VCaP (cell line): ENCODE data around the gene IDUA.
A peak's percentile ranks its signal among the peaks of the same experiment; 100 is the strongest.

Experiments used
- H3K27ac ChIP-seq: fragments of 450-650 bp; 2 replicates; pipeline ENCODE4 v1.5.1; 2017
- CTCF ChIP-seq: fragments of 450-650 bp; conservative IDR thresholded peaks from 2 replicates; pipeline ENCODE4 v1.5.1; 2017; ENCODE audit warnings: mild to moderate bottlenecking, moderate library complexity

Gene IDUA

DNA sequence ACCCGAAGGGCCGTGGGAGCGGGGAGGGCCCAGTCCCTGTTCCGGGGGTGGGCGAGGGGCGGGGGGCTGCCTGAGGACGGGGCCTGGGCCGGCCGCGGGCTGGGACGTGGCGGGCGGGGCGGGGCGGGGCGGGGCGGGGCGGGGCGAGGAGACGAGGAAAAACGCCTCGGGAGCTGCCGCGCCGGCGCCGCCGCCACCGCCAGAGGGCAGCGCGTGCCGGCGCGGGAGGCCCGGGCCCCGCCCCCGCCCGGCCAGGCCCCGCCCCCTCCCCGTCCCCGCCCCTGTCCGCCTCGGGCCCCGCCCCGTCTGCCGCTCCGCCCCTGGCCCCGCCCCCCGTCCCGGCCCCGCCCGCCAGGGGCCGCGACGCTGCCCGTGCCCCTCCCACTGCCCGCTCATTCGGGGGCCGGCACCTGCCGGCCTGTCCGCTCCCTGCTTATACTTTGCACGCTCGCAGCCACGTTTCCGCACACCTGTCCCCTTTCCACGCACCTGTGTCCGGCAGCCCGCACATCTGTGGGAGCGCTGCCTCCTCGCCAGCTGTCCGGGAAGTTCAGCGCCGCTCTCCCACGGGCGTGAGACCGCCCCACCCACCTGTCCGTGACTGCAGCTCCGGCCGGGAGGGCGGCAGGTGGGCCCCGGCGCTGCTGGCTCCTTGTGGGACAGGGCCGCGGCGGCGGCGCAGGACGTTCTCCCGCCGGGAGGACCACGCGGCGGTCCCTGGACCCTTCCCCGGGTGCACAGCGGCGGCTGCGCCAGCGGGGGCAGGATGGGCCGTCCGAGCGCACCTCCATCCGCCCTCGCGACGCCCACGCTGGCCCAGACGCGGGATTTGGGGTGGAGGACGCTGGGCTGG, 22.9 kb downstream of the IDUA start:
- H3K27ac ChIP-seq: peak overlapping the region; percentile 82
- TF ChIP-seq CTCF: peak; percentile 5; the same call in 1 of the 2 replicates

DNA sequence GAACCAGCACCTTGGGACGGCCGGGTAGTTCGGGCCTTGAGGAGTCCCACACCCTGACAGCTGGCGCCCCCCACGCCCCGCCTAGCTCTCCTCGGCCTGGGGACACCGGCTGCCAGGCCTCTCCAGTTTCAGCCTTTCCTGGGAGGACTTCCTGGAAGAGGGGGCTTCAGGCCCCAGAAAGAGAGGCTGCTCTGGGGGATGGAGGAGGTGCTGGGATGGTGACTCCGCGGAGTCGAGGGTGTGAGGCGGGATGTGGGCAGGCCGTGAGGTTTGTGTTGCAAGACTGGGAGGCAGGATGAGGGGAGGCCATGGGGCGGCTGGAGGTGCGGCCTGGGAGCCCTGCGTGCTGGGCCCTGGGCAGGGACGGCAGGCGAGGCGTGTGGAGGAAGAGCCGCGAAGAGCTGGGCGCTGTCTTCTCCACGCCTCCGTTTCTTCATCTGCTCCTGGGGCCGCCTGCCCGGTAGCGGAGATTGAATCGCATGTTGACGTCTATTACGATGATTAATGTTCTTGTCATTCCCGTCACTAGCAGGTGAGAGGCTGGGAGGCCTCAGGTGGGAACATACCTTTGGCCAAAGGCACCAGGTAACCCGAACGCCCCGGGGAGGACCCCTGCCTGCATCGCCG, 23.7 kb downstream of the IDUA start:
- H3K27ac ChIP-seq: peak overlapping the region; percentile 82
- TF ChIP-seq CTCF: no peak

DNA sequence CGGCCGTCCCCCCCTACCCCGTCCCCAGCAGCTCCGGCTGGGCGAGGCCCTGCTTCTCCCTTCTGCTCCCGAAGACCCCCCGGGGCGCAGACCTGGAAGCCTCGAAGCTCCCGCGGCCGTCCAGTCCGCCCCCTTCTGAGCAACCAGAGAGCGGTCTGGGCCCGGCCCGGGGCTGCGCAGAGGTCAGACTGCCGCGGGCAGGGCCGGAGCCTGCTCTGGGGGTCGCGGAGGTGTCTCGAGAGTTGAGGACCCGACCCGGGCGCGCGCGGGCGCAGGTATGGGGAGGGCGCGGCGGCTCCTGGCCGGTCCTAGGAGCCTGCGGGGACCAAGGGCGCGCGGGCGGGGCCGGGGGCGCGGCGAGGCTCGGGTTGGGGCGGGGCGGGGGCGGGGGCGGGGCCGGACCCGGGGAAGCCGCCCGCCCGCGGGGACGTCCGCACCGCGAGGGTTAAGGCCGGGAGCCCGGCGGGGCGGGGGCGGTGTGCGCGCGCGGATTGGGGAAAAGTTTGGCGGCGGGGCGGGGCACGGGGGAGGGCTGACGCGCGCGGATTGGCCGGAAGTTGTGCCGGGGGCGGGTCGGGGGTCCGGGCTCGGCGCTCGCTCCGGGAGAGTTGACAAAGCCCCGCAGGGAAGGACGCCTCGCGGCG, 24.3 kb downstream of the IDUA start, which contains the start of gene FGFRL1:
Gene FGFRL1 (plus strand): TSS at position 605 of the 644 bp plus-strand sequence. CDS start 860 bp downstream, outside the sequence.
- TF ChIP-seq CTCF: no peak
- H3K27ac ChIP-seq: peak within 1 kb of the TSS; percentile 82

- TF ChIP-seq CTCF: no peak
- peak overlapping the region; percentile 72 for H3K27ac ChIP-seq
Measured at GRCh38 chr4:1011666-1012033, 24.8 kb downstream of the IDUA start.

- TF ChIP-seq CTCF: no peak
- H3K27ac ChIP-seq: peak overlapping the region; percentile 72
Measured at GRCh38 chr4:1012034-1012739, 25.3 kb downstream of the IDUA start.

DNA sequence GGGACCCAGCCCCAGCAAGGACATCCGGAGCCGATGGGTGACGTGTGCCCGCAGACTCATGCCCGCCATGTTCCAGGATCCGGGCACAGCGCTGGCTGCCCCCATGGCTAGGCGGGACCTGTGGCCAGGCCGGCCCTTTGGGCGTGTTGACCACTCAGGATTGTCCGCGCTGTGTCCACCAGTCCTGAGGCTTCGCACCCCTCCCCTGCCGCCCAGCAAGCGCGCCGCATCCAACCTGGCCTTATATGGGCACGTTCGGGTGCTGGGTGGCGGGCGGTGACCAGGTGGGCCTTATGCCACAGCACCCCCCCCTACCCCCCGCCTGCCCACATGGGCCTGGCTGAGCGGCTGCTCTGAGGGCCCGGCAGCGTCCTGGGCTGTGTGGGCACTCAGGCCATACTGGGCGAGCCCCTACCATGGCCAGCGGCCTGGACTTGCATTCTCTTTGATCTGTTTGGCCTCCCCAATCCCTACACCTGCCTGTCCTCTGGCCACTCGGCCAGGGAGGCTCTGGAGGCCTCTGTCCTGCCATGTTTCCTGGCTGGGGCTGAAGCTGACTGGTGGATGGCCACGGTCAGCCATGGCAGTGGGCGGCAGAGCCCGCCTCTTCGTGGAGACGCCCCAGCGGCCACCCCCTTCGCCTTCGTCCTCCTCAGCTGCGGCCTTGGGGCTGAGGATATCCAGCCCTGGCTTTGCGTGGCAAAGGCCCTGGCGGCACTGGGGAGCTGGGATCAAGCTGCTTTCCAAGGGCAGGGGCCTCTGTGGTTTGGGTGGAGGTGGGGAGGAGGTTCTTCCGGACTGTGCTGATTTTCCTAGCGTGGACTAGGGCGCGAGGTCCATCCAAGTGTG, 26.6 kb downstream of the IDUA start:
- H3K27ac ChIP-seq: peak overlapping the region; percentile 72
- no peak for TF ChIP-seq CTCF
